Activated CD4-positive, CD25-positive, alpha-beta regulatory T cell treated with anti-CD3 and anti-CD28 coated beads, Interleukin-2, amount 50 U/mL, for 24 hours (primary cell): ENCODE results near the gene PNN.
"Not testable (repeated sequence)": the region's sequence is repeated elsewhere in the genome, so short reads cannot be mapped to it uniquely, and the experiment has no call there.

Experiments used
- ATAC-seq, 2 donors: fragments of 150-1000 bp; cut with Tn5 transposase; one replicate each; pipeline ENCODE4 v1.10.0; 2021; ENCODE audit warnings: mild to moderate bottlenecking in 1 of 2, moderate library complexity in 1 of 2

PNN gene

GRCh38 chr14:39174560-39175444 is at the start of gene PNN:
TSS of gene PNN (plus strand) at chr14:39175254. CDS start at chr14:39175280, 26 bp downstream.
- ATAC-seq = peak; percentile 94

GRCh38 chr14:39137835-39138234 is 37.2 kb upstream of the PNN start:
- ATAC-seq = not testable (repeated sequence)

- ATAC-seq = no peak
These were observed 36.6 kb upstream of the PNN start for GRCh38 chr14:39138440-39138839.

- no peak for ATAC-seq
These were observed 34.9 kb upstream of the PNN start for GRCh38 chr14:39140170-39140569.

GRCh38 chr14:39141623-39142022 is 33.4 kb upstream of the PNN start:
- not testable (repeated sequence) for ATAC-seq

GRCh38 chr14:39143226-39143625 is 31.8 kb upstream of the PNN start:
- not testable (repeated sequence) for ATAC-seq

GRCh38 chr14:39145266-39145966 is 29.6 kb upstream of the PNN start:
- no peak for ATAC-seq

GRCh38 chr14:39154594-39155189 is 20.4 kb upstream of the PNN start:
- ATAC-seq = no peak

- no peak for ATAC-seq
These were observed 17.6 kb upstream of the PNN start for GRCh38 chr14:39157491-39157890.

- no peak for ATAC-seq
These were observed 16.7 kb upstream of the PNN start for GRCh38 chr14:39158222-39158858.

- ATAC-seq = no peak
These were observed 14.6 kb upstream of the PNN start for GRCh38 chr14:39160494-39160893.

GRCh38 chr14:39167797-39168320 is 7.2 kb upstream of the PNN start:
- not testable (repeated sequence) for ATAC-seq

GRCh38 chr14:39168591-39168990 is 6.5 kb upstream of the PNN start:
- no peak for ATAC-seq

GRCh38 chr14:39169541-39169900 is 5.5 kb upstream of the PNN start:
- ATAC-seq = no peak

- no peak for ATAC-seq
These were observed 1.9 kb upstream of the PNN start for GRCh38 chr14:39173198-39173597.

- peak; percentile 1 to 5 for ATAC-seq
These were observed 600 bp downstream of the PNN start for GRCh38 chr14:39175445-39176262.

- no peak for ATAC-seq
These were observed 1.5 kb downstream of the PNN start for GRCh38 chr14:39176263-39177167.

GRCh38 chr14:39177168-39177545 is 2.1 kb downstream of the PNN start:
- ATAC-seq = no peak

GRCh38 chr14:39179042-39179441 is 4.0 kb downstream of the PNN start:
- no peak for ATAC-seq

GRCh38 chr14:39180553-39180952 is 5.5 kb downstream of the PNN start:
- no peak for ATAC-seq
